Measurements from ENCODE around the gene BLOC1S1. TPM values are rescaled to one million over a fixed set of nuclear protein-coding genes. Genes with fewer than 3 reads are reported as not detected.
A peak's percentile ranks its signal among the peaks of the same experiment; 100 is the strongest.

BLOC1S1 gene
- total and polyA plus RNA-seq, 9 of the 15 experiments (the other 6 are each of a cell fraction or from before 2014, with no cell fraction given): 75.2 to 161 (median 98.8) TPM

DNA sequence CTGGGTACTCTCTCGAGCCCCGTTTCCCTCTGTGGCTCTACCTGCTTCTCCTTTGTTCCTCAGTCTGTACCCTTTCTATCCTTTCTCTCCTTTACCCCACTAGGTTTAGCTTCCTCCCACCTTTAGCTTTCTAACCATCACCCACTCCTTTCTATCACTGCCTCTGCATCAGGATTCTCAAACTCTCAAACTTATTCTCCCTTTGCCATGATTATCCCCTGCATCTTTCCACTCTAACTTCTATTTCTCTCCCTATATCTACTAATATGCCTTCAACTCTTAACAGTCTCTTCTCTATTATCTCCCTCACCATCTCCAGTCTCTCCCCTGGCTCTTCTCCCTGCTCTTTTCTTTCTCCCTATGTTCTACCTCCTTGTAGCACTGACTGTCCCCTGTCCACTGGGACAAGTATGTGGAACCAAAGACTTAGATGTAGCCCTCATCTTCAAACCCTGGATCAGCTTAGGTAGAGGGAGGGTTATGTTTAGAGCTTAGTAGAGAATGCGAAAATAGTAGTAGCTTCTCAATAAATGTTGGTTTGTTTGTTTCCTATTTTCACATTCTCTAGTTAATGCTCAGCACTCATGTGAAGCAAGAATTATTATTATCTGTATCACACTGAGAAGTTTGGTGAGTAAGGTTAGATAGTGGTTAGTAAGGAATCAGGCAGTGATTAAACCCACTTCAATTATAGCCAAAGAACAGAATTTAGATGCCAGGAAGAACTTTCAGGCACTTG lies 30.5 kb downstream of the BLOC1S1 start:
- no peak for DNase-seq (ENCODE audit: extremely low read depth in 1 of 4, low spot score in 3 of 4)
- Histone ChIP-seq H3K9me1 (ENCODE audit: control insufficient read depth, insufficient read depth, low read length) (no peaks in the 10 kb centered on the region), H3K9ac (ENCODE audit: insufficient read depth in 1 of 2, low read depth in 2 of 2, low read length in 2 of 2) (peak overlapping the region; percentile 26 to 78; a peak in 2 of 4 replicates), H3K4me3 (no peak overlapping the region), H3K4me1 (replicated peaks in 1 of 2; ENCODE audit: control insufficient read depth in 2 of 2, insufficient read depth in 2 of 2, low read length in 2 of 2) (peaks cover 33 to 42% of the 10 kb centered on the region in 2 experiments), H3K27me3 (ENCODE audit: control insufficient read depth in 2 of 2, insufficient read depth in 2 of 2, low read length in 2 of 2) (no peaks in the 10 kb centered on the region), H3K79me2 (ENCODE audit: control insufficient read depth, insufficient read depth, low read length) (peaks cover 38% of the 10 kb centered on the region), H2AFZ (ENCODE audit: low read depth, low read length) (no peak overlapping the region), H3K36me3 (ENCODE audit: control insufficient read depth, insufficient read depth, low read length) (peaks cover 51% of the 10 kb centered on the region), H3K9me3 (replicated peaks; ENCODE audit: control insufficient read depth, insufficient read depth, low read depth, low read length) (no peaks in the 10 kb centered on the region; the same call in 1 of the 2 replicates), H3K27ac (ENCODE audit: extremely low read depth, low read depth, low read length) (peak overlapping the region; percentile 49; the same call in 2 of the 3 replicates), H3K4me2 (ENCODE audit: insufficient read depth, low read length) (peak overlapping the region; percentile 69), H4K20me1 (replicated peaks; ENCODE audit: control insufficient read depth, insufficient read depth, low read length) (no peaks in the 10 kb centered on the region)
- ATAC-seq: no peak
- WGBS (ENCODE audit: insufficient coverage, low coverage, missing lambda C conversion rate): 55% methylated on average over 1 of the region's 3 CpGs
- intact Hi-C loops (cut with micrococcal nuclease) (no loop called here), in situ Hi-C loops (cut with MboI) (no loop called here)
- POLR2A ChIA-PET: interaction anchor here (0.6 to 2.8 kb wide), 7 partner anchors 11 to 274 kb away, joined by 3 to 15 read pairs (median 5); partner anchors contain the start of gene CD63
- peak; percentile 70 for FAIRE-seq
- BruUV-seq (replicated peaks): no TSS peak
- CTCF ChIA-PET (ENCODE audit: low intra/inter-chr PET ratio): no interaction called here
- TF ChIP-seq KDM4B (IDR thresholded peaks at IDR 0.05; ENCODE audit: borderline replicate concordance in 2 of 2, low read depth in 1 of 2) (no peak), ZNF121 (CRISPR knock-in tag; conservative IDR thresholded peaks at IDR 0.05) (no peak), HDAC1 (IDR thresholded peaks at IDR 0.05) (0 out of 4 replicates have a peak, but pooled peaks of 1 of the 2 experiments have one; percentile 28), CHD2 (IDR thresholded peaks at IDR 0.05; ENCODE audit: low read depth, low read length) (no peak), EWSR1 (IDR thresholded peaks at IDR 0.05; ENCODE audit: borderline replicate concordance, low read depth, partially characterized antibody) (no peak), HDGF (IDR thresholded peaks at IDR 0.05) (peak; percentile 48; the same call in 1 of the 2 replicates), POLR2AphosphoS2 (IDR thresholded peaks at IDR 0.05; ENCODE audit: low read length) (peak; percentile 48; the same call in 1 of the 2 replicates), ZNF408 (CRISPR knock-in tag; IDR thresholded peaks at IDR 0.05; ENCODE audit: low read depth) (no peak), MTA1 (IDR thresholded peaks at IDR 0.05; ENCODE audit: borderline replicate concordance) (peak; percentile 35; the same call in 1 of the 2 replicates), ZNF24 (IDR thresholded peaks at IDR 0.05) (no peak), KAT2B (IDR thresholded peaks at IDR 0.05; ENCODE audit: low read depth, low read length) (no peak), YBX1 (IDR thresholded peaks at IDR 0.05) (0 out of 2 replicates have a peak, but pooled peaks have one; percentile 37), E2F8 (IDR thresholded peaks at IDR 0.05; ENCODE audit: low read depth, partially characterized antibody) (peak; percentile 15), ZNF586 (CRISPR knock-in tag; conservative IDR thresholded peaks at IDR 0.05) (no peak), PCBP1 (IDR thresholded peaks at IDR 0.05; ENCODE audit: low read depth, low read length, poor library complexity, severe bottlenecking) (no peak)
- TF ChIP-seq, protein P1, sequence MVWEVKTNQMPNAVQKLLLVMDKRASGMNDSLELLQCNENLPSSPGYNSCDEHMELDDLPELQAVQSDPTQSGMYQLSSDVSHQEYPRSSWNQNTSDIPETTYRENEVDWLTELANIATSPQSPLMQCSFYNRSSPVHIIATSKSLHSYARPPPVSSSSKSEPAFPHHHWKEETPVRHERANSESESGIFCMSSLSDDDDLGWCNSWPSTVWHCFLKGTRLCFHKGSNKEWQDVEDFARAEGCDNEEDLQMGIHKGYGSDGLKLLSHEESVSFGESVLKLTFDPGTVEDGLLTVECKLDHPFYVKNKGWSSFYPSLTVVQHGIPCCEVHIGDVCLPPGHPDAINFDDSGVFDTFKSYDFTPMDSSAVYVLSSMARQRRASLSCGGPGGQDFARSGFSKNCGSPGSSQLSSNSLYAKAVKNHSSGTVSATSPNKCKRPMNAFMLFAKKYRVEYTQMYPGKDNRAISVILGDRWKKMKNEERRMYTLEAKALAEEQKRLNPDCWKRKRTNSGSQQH (CRISPR knock-in tag; IDR thresholded peaks at IDR 0.05): 0 out of 2 replicates have a peak, but pooled peaks have one; percentile 47
- TF ChIP-seq, protein P2, sequence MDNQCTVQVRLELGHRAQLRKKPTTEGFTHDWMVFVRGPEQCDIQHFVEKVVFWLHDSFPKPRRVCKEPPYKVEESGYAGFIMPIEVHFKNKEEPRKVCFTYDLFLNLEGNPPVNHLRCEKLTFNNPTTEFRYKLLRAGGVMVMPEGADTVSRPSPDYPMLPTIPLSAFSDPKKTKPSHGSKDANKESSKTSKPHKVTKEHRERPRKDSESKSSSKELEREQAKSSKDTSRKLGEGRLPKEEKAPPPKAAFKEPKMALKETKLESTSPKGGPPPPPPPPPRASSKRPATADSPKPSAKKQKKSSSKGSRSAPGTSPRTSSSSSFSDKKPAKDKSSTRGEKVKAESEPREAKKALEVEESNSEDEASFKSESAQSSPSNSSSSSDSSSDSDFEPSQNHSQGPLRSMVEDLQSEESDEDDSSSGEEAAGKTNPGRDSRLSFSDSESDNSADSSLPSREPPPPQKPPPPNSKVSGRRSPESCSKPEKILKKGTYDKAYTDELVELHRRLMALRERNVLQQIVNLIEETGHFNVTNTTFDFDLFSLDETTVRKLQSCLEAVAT (IDR thresholded peaks at IDR 0.05): peak in 1 of 2 experiments; percentile 65; a peak in 2 of 4 replicates
